OCI-LY7 (cell line): ENCODE measurements around the gene IRAK1. TPM values are rescaled to one million over a fixed set of nuclear protein-coding genes. Genes with fewer than 3 reads are reported as not detected.

Experiments used
- BruUV-seq: library from RNA; stranded (reverse); fragments of 400-500 nt; replicated peaks from 2 replicates; lab custom pipeline; 2021; lab: Mats Ljungman, UMichigan
- CTCF ChIA-PET: fragments of 300-600 bp; sonication (Branson Sonifier 250); formaldehyde crosslinking; loops from one replicate; lab custom pipeline; 2022; ENCODE audit warnings: antibody characterized with exemption; ENCODE audit not compliant: unreplicated experiment; lab: Charles Lee
- POLR2A ChIA-PET: fragments of 300-600 bp; sonication (Branson Sonifier 250); formaldehyde crosslinking; loops from one replicate; lab custom pipeline; 2022; ENCODE audit warnings: antibody characterized with exemption; lab: Charles Lee
- DNase-seq: peaks from one replicate; pipeline ENCODE4 v3.0.0-alpha.2; 2015; ENCODE audit warnings: low spot score
- H2AFZ ChIP-seq: fragments of 200-600 bp; sonication (generic), shearing (Covaris generic); 2 replicates; pipeline ENCODE4 v1.6.1; 2014; ENCODE audit warnings: mild to moderate bottlenecking, antibody characterized with exemption, low read length, moderate library complexity
- H3K27ac ChIP-seq: fragments of 200-600 bp; sonication (generic); 2 replicates; pipeline ENCODE4 v1.5.1; 2014; ENCODE audit warnings: mixed run types, low read depth, mild to moderate bottlenecking, moderate library complexity, low read length, inconsistent platforms; ENCODE audit not compliant: poor library complexity, severe bottlenecking
- H3K36me3 ChIP-seq: fragments of 200-600 bp; sonication (generic); 2 replicates; pipeline ENCODE4 v1.6.1; 2014; ENCODE audit warnings: mild to moderate bottlenecking, antibody characterized with exemption, low read length, moderate library complexity, mixed read lengths; ENCODE audit not compliant: insufficient read depth
- H3K4me1 ChIP-seq: fragments of 200-600 bp; sonication (generic); 2 replicates; pipeline ENCODE4 v1.5.1; 2014; ENCODE audit warnings: mild to moderate bottlenecking, low read length; ENCODE audit not compliant: insufficient read depth, poor library complexity, severe bottlenecking
- H3K4me2 ChIP-seq: fragments of 200-600 bp; sonication (generic); 2 replicates; pipeline ENCODE4 v1.6.1; 2014; ENCODE audit warnings: mild to moderate bottlenecking, low read length
- H3K4me3 ChIP-seq: fragments of 200-600 bp; sonication (generic); 2 replicates; pipeline ENCODE4 v1.5.1; 2014; ENCODE audit warnings: mild to moderate bottlenecking, low read depth, low read length; ENCODE audit not compliant: poor library complexity, severe bottlenecking
- H3K79me2 ChIP-seq: fragments of 200-600 bp; sonication (generic); 2 replicates; pipeline ENCODE4 v1.6.1; 2016; ENCODE audit warnings: low read depth, mild to moderate bottlenecking, low read length, moderate library complexity, mixed read lengths; ENCODE audit not compliant: insufficient read depth
- H3K9me2 ChIP-seq: fragments of 200-600 bp; sonication (generic); 2 replicates; pipeline ENCODE4 v1.6.1; 2016; ENCODE audit warnings: mild to moderate bottlenecking, low read length, mixed read lengths; ENCODE audit not compliant: insufficient read depth
- H3K9me3 ChIP-seq: fragments of 200-600 bp; sonication (generic); 2 replicates; pipeline ENCODE4 v1.6.1; 2014; ENCODE audit warnings: mild to moderate bottlenecking, mixed run types, low read length, mixed read lengths
- H4K20me1 ChIP-seq: fragments of 200-600 bp; sonication (generic); 2 replicates; pipeline ENCODE4 v1.6.1; 2014; ENCODE audit warnings: mild to moderate bottlenecking, antibody characterized with exemption, low read length, moderate library complexity, mixed read lengths; ENCODE audit not compliant: insufficient read depth
- CTCF ChIP-seq: fragments of 200-600 bp; sonication (generic); conservative IDR thresholded peaks from 2 replicates; pipeline ENCODE4 v1.5.1; 2014; ENCODE audit warnings: mild to moderate bottlenecking, antibody characterized with exemption, low read length, moderate library complexity, mixed read lengths
- EZH2phosphoT487 ChIP-seq: fragments of 200-600 bp; sonication (generic); IDR thresholded peaks from 2 replicates; pipeline ENCODE4 v1.6.1; 2018; ENCODE audit warnings: low read depth, borderline replicate concordance, mild to moderate bottlenecking, mixed run types, antibody characterized with exemption, low read length, moderate library complexity, mixed read lengths
- intact Hi-C: fragments of 100-400 bp; cut with micrococcal nuclease; formaldehyde crosslinking; loops from one replicate; pipeline ENCODE4 v1.10.0; 2022; ENCODE audit not compliant: unreplicated experiment
- total RNA-seq, 2 experiments: library from RNA; depleted of rRNA in 1 of 2; stranded (reverse); fragments of >200 nt in 1 of 2; shearing (Covaris generic) in 1 of 2; gene quantifications; 2 replicates each; pipeline ENCODE4 v1.2.3, GENCODE V29; 2014 to 2022

The IRAK1 gene
- total RNA-seq, 2 experiments from 2014 or later: 75.5 to 136 TPM

GRCh38 chrX:154064637-154065435 is 45.1 kb upstream of the IRAK1 start:
- no peak overlapping the region for H3K27ac ChIP-seq
- no peak overlapping the region for H3K4me2 ChIP-seq
- ChIA-PET CTCF (interaction anchor here (0.6 kb wide), 1 partner anchor 49 kb away, joined by 3 read pairs; no protein-coding TSS in a partner anchor), POLR2A (no interaction called here)
- BruUV-seq: no TSS peak
- TF ChIP-seq CTCF (no peak), EZH2phosphoT487 (no peak)
- no peaks in the 10 kb centered on the region for H3K36me3 ChIP-seq
- intact Hi-C loops: no loop called here
- no peak overlapping the region for H3K4me3 ChIP-seq
- H3K9me3 ChIP-seq: no peaks in the 10 kb centered on the region
- no peak overlapping the region for H2AFZ ChIP-seq
- peaks cover 19% of the 10 kb centered on the region for H3K4me1 ChIP-seq
- DNase-seq: peak; percentile 19
- peaks cover 19% of the 10 kb centered on the region for H3K79me2 ChIP-seq
- no peaks in the 10 kb centered on the region for H4K20me1 ChIP-seq
- no peaks in the 10 kb centered on the region for H3K9me2 ChIP-seq

DNA sequence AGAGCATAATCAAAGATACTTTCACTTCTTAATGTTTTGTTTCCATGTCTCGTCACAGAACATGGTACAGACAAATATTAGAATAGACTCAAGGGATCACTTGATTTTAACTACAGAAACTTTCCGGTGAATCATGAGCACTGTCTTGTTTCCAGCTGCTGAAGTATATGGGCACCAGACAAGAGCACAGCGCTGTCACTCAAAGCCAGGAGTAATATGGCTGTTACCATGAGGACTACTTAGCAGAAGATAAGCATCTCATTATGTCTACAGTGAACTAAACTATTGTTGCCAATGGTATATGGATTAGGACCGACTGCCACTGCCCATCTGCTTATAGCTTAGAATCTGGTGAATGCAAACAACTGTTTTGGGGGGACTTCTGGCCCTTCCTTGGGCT is 43.5 kb upstream of the IRAK1 start:
- Histone ChIP-seq H3K4me2 (no peak overlapping the region), H3K36me3 (peaks cover 7% of the 10 kb centered on the region), H2AFZ (no peak overlapping the region), H3K9me2 (no peaks in the 10 kb centered on the region), H3K27ac (no peak overlapping the region), H4K20me1 (no peaks in the 10 kb centered on the region), H3K4me3 (no peak overlapping the region), H3K9me3 (no peaks in the 10 kb centered on the region), H3K4me1 (peaks cover 8% of the 10 kb centered on the region), H3K79me2 (peaks cover 7% of the 10 kb centered on the region)
- TF ChIP-seq EZH2phosphoT487 (no peak), CTCF (no peak)
- intact Hi-C loops: no loop called here
- BruUV-seq: no TSS peak
- no peak for DNase-seq
- ChIA-PET CTCF (no interaction called here), POLR2A (no interaction called here)

DNA sequence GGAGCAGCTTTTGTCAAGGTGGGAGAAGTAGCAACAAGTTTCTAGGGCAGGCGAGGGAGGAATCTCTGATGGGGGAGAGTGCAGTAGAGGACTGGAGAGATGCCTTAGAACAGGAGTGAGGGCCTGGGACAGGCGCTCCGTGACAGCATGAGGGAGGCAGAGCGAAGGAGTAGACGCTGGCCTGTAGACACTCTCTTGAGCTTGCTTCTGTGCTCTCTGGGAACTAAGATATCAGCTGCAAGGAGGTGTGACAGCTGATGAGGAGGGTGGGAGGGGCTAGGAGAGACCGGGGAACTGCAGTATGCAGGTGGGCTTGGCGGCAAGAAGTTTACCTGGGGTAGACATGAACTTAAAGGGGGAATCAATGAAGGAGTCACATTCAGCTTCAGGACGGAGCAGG is 42.1 kb upstream of the IRAK1 start:
- ChIA-PET POLR2A (no interaction called here), CTCF (no interaction called here)
- H3K79me2 ChIP-seq: no peaks in the 10 kb centered on the region; the same call in 1 of the 2 replicates
- TF ChIP-seq CTCF (no peak), EZH2phosphoT487 (no peak)
- no TSS peak for BruUV-seq
- no peak overlapping the region for H3K4me3 ChIP-seq
- H3K4me1 ChIP-seq: peaks cover 16% of the 10 kb centered on the region
- H3K36me3 ChIP-seq: peaks cover 20% of the 10 kb centered on the region
- H4K20me1 ChIP-seq: no peaks in the 10 kb centered on the region
- DNase-seq: no peak
- H3K9me2 ChIP-seq: no peaks in the 10 kb centered on the region
- H3K9me3 ChIP-seq: no peaks in the 10 kb centered on the region
- no peak overlapping the region for H3K27ac ChIP-seq
- intact Hi-C loops: no loop called here
- no peak overlapping the region for H3K4me2 ChIP-seq
- H2AFZ ChIP-seq: no peak overlapping the region
